A549 (cell line): ENCODE data around the gene NKG7. TPM values are rescaled to one million over a fixed set of nuclear protein-coding genes. Genes with fewer than 3 reads are reported as not detected.
"Not testable (repeated sequence)": the region's sequence is repeated elsewhere in the genome, so short reads cannot be mapped to it uniquely, and the experiment has no call there.

Source experiments
- ATAC-seq, 2 experiments: fragments of 200-7000 bp in 1 of 2; fragments of >200 bp in 1 of 2; cut with Nextera tagmentation in 1 of 2; cut with Tn5 transposase in 1 of 2; 3 replicates each; pipeline versions ENCODE4 v1.8.0 to v1.9.1; 2018 to 2020; ENCODE audit warnings: mild to moderate bottlenecking in 1 of 2, moderate library complexity in 1 of 2
- CTCF ChIA-PET: fragments of 300-600 bp; sonication (Branson Sonifier 250); formaldehyde crosslinking; extraction: SDS; loops from one replicate; lab custom pipeline; 2021; ENCODE audit warnings: antibody characterized with exemption, inconsistent platforms; lab: Yijun Ruan, JAX
- POLR2A ChIA-PET: fragments of 350-600 bp; formaldehyde crosslinking; extraction: SDS; loops from one replicate; lab custom pipeline; 2021; ENCODE audit warnings: antibody characterized with exemption, inconsistent platforms; lab: Yijun Ruan, JAX
- DNase-seq, 2 experiments: peaks; one replicate each; pipeline versions ENCODE4 v3.0.0 to v3.0.0-alpha.2; 2011 to 2016; ENCODE audit warnings: low read depth in 1 of 2, low spot score in 1 of 2
- FAIRE-seq: peaks from 2 replicates; lab custom pipeline; 2011; peaks lifted over from hg19 to GRCh38; lab: Jason Lieb, UNC
- H3K27ac ChIP-seq, 2 experiments: fragments of >200 bp; sonication (Bioruptor Twin); formaldehyde crosslinking; 3 replicates each; pipeline ENCODE4 v1.5.1; 2016 to 2017
- H3K4me1 ChIP-seq: fragments of >200 bp; sonication (Bioruptor Twin); formaldehyde crosslinking; 3 replicates; pipeline ENCODE4 v1.6.1; 2016
- H3K4me2 ChIP-seq: fragments of >200 bp; sonication (Bioruptor Twin); formaldehyde crosslinking; 3 replicates; pipeline ENCODE4 v1.6.1; 2016
- H3K4me3 ChIP-seq: fragments of >200 bp; sonication (Bioruptor Twin); formaldehyde crosslinking; 3 replicates; pipeline ENCODE4 v1.5.1; 2016
- H3K9me3 ChIP-seq: fragments of >200 bp; sonication (Bioruptor Twin); formaldehyde crosslinking; 3 replicates; pipeline ENCODE4 v1.6.1; 2016
- ATOH8 ChIP-seq: fragments of 250-450 bp; sonication (Bioruptor Pico); IDR thresholded peaks from 2 replicates; pipeline ENCODE4 v1.5.0; 2020; ENCODE audit warnings: low read depth, mild to moderate bottlenecking, moderate library complexity
- BHLHE40 ChIP-seq: IDR thresholded peaks from 2 replicates; pipeline ENCODE4 v1.6.1; 2012; ENCODE audit warnings: low read depth, low read length, inconsistent platforms
- CBX2 ChIP-seq: fragments of 200-600 bp; sonication (generic); IDR thresholded peaks from 2 replicates; pipeline ENCODE4 v1.6.1; 2016; ENCODE audit warnings: low read depth, mild to moderate bottlenecking, borderline replicate concordance
- CHD4 ChIP-seq: fragments of 200-600 bp; sonication (generic); IDR thresholded peaks from 2 replicates; pipeline ENCODE4 v1.6.1; 2016; ENCODE audit warnings: antibody characterized with exemption, mild to moderate bottlenecking, borderline replicate concordance
- E2F6 ChIP-seq: IDR thresholded peaks from 2 replicates; pipeline ENCODE4 v1.6.1; 2012; ENCODE audit warnings: low read depth, borderline replicate concordance
- ESRRA ChIP-seq: fragments of 150-350 bp; IDR thresholded peaks from 2 replicates; pipeline ENCODE4 v1.6.1; 2014; ENCODE audit warnings: mild to moderate bottlenecking, low read length, borderline replicate concordance
- FOXS1 ChIP-seq: fragments of 250-450 bp; sonication (Bioruptor Pico); IDR thresholded peaks from 2 replicates; pipeline ENCODE4 v1.5.0; 2020; ENCODE audit warnings: mild to moderate bottlenecking, moderate library complexity
- GATA3 ChIP-seq: IDR thresholded peaks from 2 replicates; pipeline ENCODE4 v1.6.1; 2012; ENCODE audit warnings: borderline replicate concordance
- HMGXB4 ChIP-seq: fragments of 250-450 bp; sonication (Bioruptor Pico); IDR thresholded peaks from 2 replicates; pipeline ENCODE4 v1.5.0; 2021; ENCODE audit warnings: mild to moderate bottlenecking, moderate library complexity, borderline replicate concordance
- HOXA7 ChIP-seq: fragments of 250-450 bp; sonication (Bioruptor Pico); IDR thresholded peaks from 2 replicates; pipeline ENCODE4 v1.5.0; 2020; ENCODE audit warnings: mild to moderate bottlenecking, moderate library complexity
- HOXB13 ChIP-seq: fragments of 250-450 bp; sonication (Bioruptor Pico); IDR thresholded peaks from 2 replicates; pipeline ENCODE4 v1.5.0; 2020; ENCODE audit warnings: low read depth, mild to moderate bottlenecking, moderate library complexity
- KDM5A ChIP-seq: fragments of 200-600 bp; sonication (generic); IDR thresholded peaks from 2 replicates; pipeline ENCODE4 v1.6.1; 2016; ENCODE audit warnings: antibody characterized with exemption, mild to moderate bottlenecking
- NPAS2 ChIP-seq: fragments of 250-450 bp; sonication (Bioruptor Pico); IDR thresholded peaks from 2 replicates; pipeline ENCODE4 v1.8.0; 2022; ENCODE audit warnings: mild to moderate bottlenecking, moderate library complexity, borderline replicate concordance
- PHF8 ChIP-seq: fragments of 200-600 bp; sonication (generic); IDR thresholded peaks from 2 replicates; pipeline ENCODE4 v1.6.1; 2016; ENCODE audit warnings: low read depth, mild to moderate bottlenecking, antibody characterized with exemption, moderate library complexity, borderline replicate concordance
- POLR2AphosphoS2 ChIP-seq: conservative IDR thresholded peaks from 2 replicates; pipeline ENCODE4 v1.6.1; 2012; ENCODE audit warnings: low read length, improper control_type of control experiment, inconsistent platforms
- RAD21 ChIP-seq, 2 experiments: fragments of >200 bp in 1 of 2; sonication (Bioruptor Twin) in 1 of 2; formaldehyde crosslinking in 1 of 2; IDR thresholded peaks in 1 of 2; conservative IDR thresholded peaks in 1 of 2; 2 replicates in 1 of 2; 3 replicates in 1 of 2; pipeline ENCODE4 v1.6.1; 2012 to 2018; ENCODE audit warnings: inconsistent platforms in 1 of 2
- RFX5 ChIP-seq: fragments of 450-650 bp; IDR thresholded peaks from 2 replicates; pipeline ENCODE4 v1.7.1; 2014; ENCODE audit warnings: antibody characterized with exemption, mild to moderate bottlenecking, moderate library complexity
- SMC3 ChIP-seq: fragments of >200 bp; sonication (Bioruptor Twin); formaldehyde crosslinking; IDR thresholded peaks from 3 replicates; pipeline ENCODE4 v1.6.1; 2018; ENCODE audit warnings: inconsistent platforms
- TP53 ChIP-seq: fragments of 250-450 bp; sonication (Bioruptor Pico); IDR thresholded peaks from 2 replicates; pipeline ENCODE4 v1.5.0; 2021; ENCODE audit warnings: mild to moderate bottlenecking, moderate library complexity
- ZC3H11A ChIP-seq: fragments of 450-650 bp; IDR thresholded peaks from 2 replicates; pipeline ENCODE4 v1.6.1; 2014; ENCODE audit warnings: antibody characterized with exemption, mild to moderate bottlenecking
- ZNF302 ChIP-seq: fragments of 250-450 bp; sonication (Bioruptor Pico); IDR thresholded peaks from 2 replicates; pipeline ENCODE4 v1.9.0; 2021; ENCODE audit warnings: inconsistent platforms, mild to moderate bottlenecking, moderate library complexity
- WGBS: methylation state at CpG from one replicate; pipeline ENCODE4 v1.1.6; 2017; ENCODE audit errors: missing lambda C conversion rate; 5-methylcytosine and 5-hydroxymethylcytosine counted together
- polyA plus RNA-seq, 4 experiments: library from polyadenylated mRNA; depleted of rRNA in 3 of 4; stranded (reverse); fragments of >200 nt; fragmentation: RNase III in 1 of 4; extraction: RNeasy Plus Mini Kit Qiagen cat#74134 plus additional on column Dnase treatment in 1 of 4; gene quantifications; 2 replicates in 3 of 4; 3 replicates in 1 of 4; pipeline ENCODE4 v1.2.3, GENCODE V29; 2011 to 2017

NKG7 gene
- polyA plus RNA-seq, 2 of the 4 experiments (the other 2 are of a cell fraction), result not detected

GRCh38 chr19:51418707-51419106, 46.3 kb upstream of the NKG7 start (continued):
- TF ChIP-seq CHD4 (no peak), ATOH8 (no peak)

GRCh38 chr19:51417810-51418157, 45.3 kb upstream of the NKG7 start:
- Histone ChIP-seq H3K4me3 (no peak overlapping the region), H3K4me1 (no peaks in the 10 kb centered on the region), H3K27ac (no peak overlapping the region), H3K9me3 (no peaks in the 10 kb centered on the region), H3K4me2 (no peak overlapping the region)
- ChIA-PET POLR2A (interaction anchor here (1.4 kb wide), 1 partner anchor 79 kb away, joined by 4 read pairs; no protein-coding TSS in a partner anchor), CTCF (interaction anchor here (0.6 to 3.0 kb wide), 7 partner anchors 10 to 487 kb away, joined by 3 to 11 read pairs (median 7); no protein-coding TSS in a partner anchor)
- TF ChIP-seq RFX5 (no peak), ZC3H11A (no peak), ATOH8 (no peak), TP53 (CRISPR knock-in tag) (no peak), KDM5A (no peak)
- DNase-seq (no peak), FAIRE-seq (no peak), ATAC-seq (no peak)
- 2% methylated on average over 3 of the region's 3 CpGs for WGBS

GRCh38 chr19:51417107-51417809, 44.8 kb upstream of the NKG7 start, which contains the start of gene SIGLEC10:
Gene SIGLEC10 (minus strand): TSS chr19:51417642. CDS start chr19:51417581, 61 bp downstream.
- ChIA-PET POLR2A (no interaction called here), CTCF (interaction anchor here (0.6 to 3.0 kb wide), 7 partner anchors 9 to 486 kb away, joined by 3 to 11 read pairs (median 7); no protein-coding TSS in a partner anchor)
- FAIRE-seq (no peak), ATAC-seq (no peak), DNase-seq (no peak)
- no peak within 1 kb of the TSS for H3K4me3 ChIP-seq
- no peak for TF ChIP-seq ESRRA
- TF ChIP-seq PHF8, result no peak
- no peak for TF ChIP-seq ZNF302 (CRISPR knock-in tag)
- TF ChIP-seq BHLHE40, result no peak
- TF ChIP-seq POLR2AphosphoS2, result no peak
- TF ChIP-seq GATA3, result no peak
- TF ChIP-seq FOXS1 (CRISPR knock-in tag), result no peak
- TF ChIP-seq E2F6, result no peak
- TF ChIP-seq CBX2, result no peak
- no peak for TF ChIP-seq HMGXB4
- no peak for TF ChIP-seq HOXA7 (CRISPR knock-in tag)
- TF ChIP-seq SMC3, result no peak
- no peak for TF ChIP-seq RAD21 (conservative IDR thresholded peaks at IDR 0.05 in 1 of 2, IDR thresholded peaks at IDR 0.05 in 1 of 2)
- TF ChIP-seq ATOH8, result no peak
- no peak for TF ChIP-seq NPAS2 (CRISPR knock-in tag)
- no peak for TF ChIP-seq HOXB13 (CRISPR knock-in tag)
- H3K27ac ChIP-seq, result no peak within 1 kb of the TSS
- H3K4me2 ChIP-seq, result no peak within 1 kb of the TSS
- no peaks in the 10 kb centered on the region for H3K4me1 ChIP-seq
- H3K9me3 ChIP-seq, result no peaks in the 10 kb centered on the region
- WGBS, result 46% methylated on average over 21 of the region's 21 CpGs

GRCh38 chr19:51416422-51416821, 44.0 kb upstream of the NKG7 start:
- POLR2A ChIA-PET, result interaction anchor here (1.1 kb wide), 1 partner anchor 77 kb away, joined by 3 read pairs; no protein-coding TSS in a partner anchor
- not testable (repeated sequence) for H3K4me2 ChIP-seq, FAIRE-seq, DNase-seq, H3K4me3 ChIP-seq, H3K27ac ChIP-seq, H3K4me1 ChIP-seq, ATAC-seq, H3K9me3 ChIP-seq
- CTCF ChIA-PET, result interaction anchor here (0.6 to 3.6 kb wide), 7 partner anchors 9 to 241 kb away, joined by 3 to 11 read pairs (median 4); no protein-coding TSS in a partner anchor
- WGBS, result 10% methylated on average over 9 of the region's 15 CpGs
